ENCODE data around the gene HSD17B2.

The HSD17B2 gene

DNA sequence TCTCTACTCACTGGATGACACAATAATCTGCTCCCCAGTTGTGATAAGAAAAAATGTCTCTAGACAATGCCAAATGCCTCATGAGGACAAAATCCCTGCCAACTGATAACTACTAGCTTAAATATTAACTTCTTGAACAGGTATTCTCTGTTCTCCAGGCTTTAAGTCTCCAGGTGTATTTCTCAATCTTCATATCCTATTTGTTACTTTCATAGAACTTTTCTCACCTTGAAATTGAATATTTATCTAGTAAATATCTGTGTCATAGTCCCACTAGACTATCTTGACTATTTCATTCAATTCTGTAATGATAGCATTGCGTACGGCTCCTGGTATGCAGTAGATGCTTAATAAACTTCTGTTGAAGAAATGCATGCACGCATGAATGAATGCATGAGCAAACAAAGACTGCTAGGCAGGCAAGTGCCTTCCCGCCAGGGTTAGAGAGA is 15.9 kb downstream of the HSD17B2 start:
- no peak for DNase-seq

DNA sequence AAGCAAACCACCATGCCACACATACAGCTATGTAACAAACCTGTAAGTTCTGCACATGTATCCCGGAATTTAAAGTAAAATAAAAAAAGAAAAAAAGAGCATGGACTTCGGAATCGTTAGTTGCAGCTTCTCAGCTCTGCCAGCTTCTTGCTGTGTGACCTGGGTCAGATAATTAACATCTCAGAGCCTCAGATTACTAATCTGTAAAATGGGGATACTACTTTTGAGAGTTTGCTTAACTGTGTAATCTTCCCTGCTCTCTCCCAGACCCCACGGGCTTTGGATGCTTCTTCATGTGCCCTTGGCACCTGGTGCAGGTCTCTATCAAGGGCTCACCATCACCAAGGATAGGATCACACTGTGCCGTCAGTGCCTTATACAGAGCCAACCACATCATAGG is 16.6 kb downstream of the HSD17B2 start:
- DNase-seq: no peak

DNA sequence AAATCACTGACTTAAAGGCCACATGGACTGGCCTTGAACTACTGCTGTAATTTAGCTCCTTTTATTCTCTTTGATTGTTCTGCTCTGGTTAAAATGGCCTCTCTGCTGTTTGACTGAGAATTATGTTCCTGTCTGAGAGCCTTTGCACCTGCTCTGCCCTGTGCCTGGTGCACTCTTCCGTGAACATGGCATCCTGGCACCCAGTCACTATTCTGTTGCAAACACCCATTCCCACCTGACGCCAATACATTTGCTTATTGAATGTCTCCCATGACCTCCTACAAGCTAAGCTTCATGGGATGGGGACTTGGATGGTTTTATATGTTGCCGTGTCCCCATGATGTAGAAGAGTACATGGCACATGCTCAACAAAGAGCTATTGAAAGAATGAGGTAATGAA is 20.1 kb downstream of the HSD17B2 start:
- DNase-seq: no peak

DNA sequence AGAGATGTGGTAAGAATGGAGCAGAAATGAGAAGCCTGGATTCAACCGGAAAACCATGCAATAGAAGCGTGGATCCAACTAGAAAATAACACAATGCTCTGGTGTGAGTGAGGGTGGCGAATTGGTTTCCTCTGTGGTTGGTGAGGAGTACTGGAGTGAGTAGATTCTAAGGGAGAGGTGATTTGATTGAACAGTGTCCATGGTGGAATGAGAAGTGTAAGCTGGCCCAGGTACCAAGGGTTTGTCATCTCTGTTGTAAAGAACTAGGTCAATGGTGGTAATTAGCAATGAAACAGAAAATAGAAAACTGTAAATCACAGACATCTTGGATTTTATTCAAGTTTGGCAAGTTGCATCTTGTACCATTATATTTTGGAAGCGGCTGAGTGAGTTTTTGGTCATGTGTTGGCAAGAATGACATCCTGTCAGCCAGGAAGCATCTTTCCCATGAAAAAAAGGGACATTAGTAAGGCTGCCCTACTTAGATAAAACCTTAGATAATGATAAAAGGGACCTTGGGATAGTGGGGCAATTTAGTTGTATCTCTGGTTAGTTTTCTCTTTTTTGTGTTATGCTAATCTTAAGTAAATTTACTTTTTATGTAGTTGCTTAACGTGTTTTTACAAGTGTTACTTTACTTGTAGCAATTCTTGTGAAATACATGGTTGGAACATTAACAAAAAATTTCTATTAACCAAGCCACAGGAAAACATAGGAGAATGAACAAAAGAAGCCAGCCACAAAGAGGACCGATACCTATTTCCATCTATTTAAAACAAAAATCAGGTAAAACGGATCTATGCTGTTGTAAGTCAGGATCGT is 20.9 kb downstream of the HSD17B2 start:
- no peak for DNase-seq

DNA sequence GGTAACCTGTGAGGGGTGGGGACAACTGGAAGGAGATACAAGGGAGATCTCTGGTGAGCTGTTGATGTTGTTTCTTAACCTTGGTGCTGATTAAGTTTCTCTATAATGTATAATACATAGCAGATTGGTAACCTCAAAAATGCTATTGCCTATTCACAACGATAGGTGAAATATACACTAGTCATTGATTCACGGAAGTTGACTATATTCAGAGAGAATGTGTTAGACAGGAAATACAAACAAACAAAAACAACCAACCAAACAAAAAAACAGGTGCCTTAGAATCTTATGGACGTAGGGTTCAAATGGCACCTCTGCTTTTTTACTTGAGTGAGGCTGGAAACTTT is 21.5 kb downstream of the HSD17B2 start:
- no peak for DNase-seq

DNA sequence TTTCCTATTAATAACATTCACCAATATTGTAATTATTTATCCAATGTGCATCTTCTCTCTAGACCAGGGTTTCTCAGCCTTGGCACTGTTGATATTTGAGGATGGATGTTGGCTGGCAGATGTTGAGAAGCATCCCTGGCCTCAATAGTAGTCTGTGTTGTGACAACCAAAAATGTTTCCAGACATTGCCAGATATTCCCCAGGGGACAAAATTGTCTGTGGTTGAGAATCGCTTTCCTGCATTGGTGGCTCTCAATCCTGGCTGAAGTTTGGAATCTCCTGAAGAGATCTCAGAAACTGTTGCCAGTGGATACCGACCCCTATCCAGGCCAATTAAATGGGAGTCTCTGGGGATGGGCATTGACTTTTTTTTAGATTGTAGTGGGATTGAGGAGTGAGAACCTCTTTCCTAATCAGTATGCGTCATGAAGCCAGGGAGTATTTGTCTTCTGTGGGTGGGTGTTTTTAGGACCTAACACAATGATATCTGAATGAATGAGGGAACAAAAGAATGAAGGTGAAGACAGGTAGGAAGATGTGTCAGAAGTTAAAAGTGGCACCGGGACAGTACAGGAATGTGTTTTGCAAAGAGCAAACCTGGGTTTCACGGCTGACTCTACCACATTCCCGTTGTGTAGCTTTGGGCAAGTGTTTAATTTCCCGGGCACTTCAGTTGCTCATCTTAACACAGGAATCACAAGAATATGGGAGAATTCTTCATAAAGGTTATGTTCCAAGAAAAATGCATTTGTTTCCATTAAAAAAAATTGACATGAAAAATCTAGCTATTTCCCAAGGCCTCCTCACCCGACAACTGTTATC is 24.3 kb downstream of the HSD17B2 start:
- no peak for DNase-seq

DNA sequence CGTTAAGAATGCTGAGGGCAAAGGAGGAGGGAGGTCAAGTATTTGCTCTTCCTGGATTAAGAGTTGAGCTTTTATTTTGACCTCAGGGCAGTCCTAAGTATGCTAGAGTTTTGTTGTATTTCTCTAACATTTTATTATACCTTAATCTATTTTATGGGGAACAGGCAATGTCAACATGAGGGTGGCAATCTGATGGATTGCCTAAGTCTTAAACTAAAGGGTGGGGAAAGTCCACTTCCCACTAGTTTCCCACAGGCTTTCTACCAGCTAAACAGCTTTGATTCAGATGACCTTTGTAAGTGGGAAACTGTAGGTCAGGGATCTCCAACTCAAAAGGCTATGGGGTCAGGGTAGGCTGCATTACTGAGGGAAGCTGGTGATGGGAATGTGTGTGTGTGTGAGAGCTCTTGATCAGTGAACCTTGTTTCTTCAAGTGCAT is 24.9 kb downstream of the HSD17B2 start:
- no peak for DNase-seq

DNA sequence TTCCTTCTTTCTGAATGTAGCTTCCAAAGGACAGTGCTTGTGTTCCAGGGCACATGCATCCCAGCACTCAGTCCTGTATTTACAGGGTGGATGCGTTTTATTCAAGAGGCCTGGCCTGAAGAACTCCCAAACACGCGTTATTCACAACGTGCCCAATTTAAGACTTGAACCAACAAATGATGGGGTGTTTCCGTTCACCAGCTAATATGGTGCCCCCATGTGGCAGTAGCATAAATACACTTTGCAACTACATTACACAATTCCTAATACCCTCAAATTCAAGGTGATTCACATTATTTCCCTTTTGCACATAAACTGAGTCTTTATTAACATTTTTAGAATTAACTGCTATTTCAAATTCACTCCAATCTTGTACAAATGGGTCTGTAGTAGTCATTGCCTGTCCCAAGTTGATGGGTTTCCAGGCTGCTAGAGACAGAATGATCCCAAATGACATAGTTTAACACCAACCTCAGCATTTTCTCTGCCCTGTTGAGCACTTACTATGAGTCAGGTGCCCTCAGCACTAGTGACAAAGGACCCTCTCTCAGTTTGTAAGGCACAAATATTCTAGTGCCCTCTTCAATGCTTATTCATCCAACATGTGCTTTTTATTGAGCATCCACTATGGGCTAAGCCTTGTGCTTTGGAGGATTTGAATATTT is 26.9 kb downstream of the HSD17B2 start:
- DNase-seq: no peak

DNA sequence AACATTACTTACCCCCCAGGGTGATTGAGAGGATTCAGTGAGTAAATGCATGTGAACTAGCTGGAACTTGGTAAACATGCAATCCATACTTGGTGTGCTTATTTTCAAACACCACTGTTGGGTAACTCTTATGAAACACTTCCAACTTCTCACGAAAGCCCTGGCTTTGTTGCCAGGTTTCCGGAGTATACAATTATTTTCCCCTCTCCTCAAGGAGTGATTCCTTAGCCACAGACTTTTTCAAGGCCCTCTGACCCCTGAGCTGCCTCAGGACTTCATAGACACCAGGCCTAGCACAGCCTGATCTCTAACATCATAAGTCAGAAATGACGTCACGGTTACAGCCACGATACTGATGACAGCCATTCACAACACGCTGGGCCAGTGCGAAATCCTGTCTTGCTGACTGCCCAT is 27.6 kb downstream of the HSD17B2 start:
- DNase-seq: no peak

DNA sequence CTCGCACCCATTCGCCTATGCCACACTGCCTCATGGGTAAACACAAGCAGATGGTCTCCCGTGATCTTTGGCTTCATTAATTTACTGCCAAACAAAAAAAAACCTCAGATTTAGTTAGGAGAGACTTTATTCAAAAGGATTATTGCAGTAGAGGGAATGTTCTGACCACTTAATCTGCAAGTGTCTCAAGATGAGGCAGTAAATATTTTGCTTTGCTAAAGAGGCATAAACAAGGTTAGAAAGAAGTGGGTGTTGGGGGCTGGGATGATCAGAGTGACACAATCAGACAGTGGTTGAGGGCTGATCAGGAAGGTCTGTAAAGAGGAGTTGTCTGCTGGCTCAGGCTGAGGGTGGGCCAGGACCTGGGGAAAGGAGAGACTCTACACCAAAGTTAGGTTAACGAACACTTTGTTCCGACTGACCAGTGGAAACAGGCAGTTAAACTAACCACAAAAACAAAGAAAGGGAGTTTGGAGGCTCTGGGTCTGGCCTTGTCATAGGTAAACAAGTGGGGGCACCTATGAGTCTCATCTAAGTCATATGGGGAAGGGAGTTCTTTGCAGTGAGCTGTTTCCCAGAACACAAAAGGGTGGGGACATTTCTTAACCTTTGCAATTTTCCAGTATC is 28.5 kb downstream of the HSD17B2 start:
- DNase-seq: no peak

DNA sequence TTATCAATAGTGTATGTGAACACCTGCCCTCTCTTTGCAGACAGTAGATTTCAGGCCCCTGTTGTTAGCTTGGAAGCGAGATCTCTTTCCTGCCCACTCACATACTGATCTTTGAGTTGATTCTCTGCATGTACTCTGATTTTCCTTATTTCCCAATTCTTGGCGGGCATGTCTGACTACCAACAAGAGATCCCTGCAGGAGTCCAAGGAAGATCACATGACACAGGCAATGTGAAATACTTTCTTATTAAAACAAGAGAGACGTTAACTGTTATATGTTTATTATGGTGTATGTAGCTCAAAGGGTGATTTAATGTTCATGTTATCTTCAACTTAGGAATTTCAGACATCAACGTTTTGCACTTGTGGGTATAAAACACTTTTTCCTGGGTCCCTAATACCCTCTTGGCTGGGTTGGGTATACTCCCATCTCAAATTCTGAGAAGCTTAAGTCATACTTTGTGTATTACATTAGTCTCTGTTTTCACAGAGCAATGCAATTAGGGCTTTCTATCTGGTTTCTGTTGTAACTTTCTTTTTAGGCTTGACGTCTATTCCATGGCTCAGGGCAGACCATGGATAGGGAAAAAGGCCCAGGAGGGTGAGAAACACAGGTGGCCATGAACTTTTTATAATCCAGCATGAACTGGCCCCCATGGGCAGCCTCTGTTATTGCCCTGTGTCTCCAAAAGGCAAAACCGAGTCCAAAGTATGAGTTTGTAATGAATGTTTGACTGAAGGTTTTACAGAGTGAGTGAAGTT is 32.2 kb downstream of the HSD17B2 start:
- DNase-seq: no peak

DNA sequence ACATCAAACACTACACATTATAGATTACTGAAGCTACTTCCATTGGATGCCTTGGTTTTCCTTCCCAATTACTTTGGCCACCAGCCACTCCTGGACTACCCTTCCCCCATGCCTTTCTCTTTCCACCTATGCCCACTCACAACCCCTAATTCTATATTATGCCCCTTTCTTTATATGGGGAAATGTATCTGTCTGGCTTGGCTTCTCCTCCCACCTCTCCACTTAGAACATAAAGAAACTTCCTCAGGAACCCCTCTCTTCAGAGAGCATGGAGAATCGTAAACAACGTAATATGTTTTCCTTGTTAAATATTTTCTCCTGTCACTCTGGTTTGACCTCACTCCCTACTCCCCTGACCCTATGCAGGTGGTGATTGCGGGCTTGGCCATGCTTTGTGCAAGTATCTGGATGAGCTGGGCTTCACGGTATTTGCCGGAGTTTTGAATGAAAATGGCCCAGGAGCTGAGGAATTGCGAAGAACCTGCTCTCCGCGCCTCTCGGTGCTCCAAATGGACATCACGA is 32.8 kb downstream of the HSD17B2 start:
- no peak for DNase-seq

DNA sequence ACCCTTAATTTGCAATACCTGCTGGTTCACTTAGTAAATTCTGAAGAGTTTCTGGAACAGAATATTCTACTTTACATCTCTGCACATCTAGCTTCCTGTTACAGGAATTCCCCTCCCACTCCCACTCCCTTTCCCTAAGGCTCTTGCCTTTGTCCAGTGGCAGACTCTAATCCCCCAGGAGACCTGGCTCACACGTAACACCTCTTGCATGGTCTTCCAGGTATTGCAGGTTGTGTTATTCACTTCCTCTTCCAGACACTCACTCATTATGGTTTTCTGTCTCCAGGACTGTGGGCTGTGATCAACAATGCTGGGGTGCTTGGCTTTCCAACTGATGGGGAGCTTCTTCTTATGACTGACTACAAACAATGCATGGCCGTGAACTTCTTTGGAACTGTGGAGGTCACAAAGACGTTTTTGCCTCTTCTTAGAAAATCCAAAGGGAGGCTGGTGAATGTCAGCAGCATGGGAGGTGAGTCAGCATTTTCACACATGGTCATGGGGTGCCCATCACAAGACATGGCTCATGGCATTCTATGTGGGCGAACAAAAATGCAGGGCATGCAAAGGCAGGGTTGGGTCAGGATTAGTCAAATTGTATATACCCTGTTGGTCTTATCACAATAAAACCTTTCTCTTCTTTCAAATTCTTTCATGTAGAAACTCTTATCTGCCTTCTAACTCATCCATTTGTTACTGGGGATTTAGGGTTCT is 35.8 kb downstream of the HSD17B2 start:
- no peak for DNase-seq

DNA sequence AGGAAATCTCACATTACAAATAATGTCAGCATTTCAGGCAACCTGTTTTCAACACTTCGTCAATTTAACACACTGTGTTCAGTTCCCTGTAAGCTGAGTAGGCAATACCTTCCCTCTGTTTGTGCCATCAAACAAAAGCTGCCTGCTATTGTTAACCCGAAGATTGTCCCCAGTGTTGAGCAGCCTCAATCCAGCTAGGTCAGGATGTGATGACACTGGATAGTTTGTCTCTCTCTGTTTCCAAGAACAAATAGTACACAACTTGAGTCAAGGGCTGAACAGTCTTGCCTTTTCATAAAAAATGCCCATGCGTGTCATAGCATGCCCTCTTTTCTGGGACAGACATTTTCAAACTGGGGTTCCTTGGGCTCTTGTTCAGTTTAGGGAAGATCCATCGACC is 36.4 kb downstream of the HSD17B2 start:
- no peak for DNase-seq

DNA sequence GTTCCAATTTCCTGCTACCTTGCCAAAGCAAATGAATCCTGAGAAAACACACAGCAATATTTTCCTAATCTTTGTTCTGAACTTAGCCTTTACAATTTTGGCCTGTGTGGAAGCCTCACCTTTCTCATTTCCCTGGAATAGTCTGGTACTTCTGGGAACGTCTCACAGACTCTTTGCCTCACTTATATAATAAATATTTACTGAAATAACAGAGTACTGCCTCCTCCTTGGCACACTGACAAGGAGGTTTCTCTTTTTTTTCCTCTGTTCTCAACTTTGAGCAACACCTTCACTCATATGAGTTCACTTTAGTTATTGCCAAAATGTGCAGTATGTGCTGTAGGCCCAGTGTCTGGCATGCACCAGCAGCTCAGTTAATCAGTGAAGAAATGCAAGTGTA is 37.3 kb downstream of the HSD17B2 start:
- no peak for DNase-seq

DNA sequence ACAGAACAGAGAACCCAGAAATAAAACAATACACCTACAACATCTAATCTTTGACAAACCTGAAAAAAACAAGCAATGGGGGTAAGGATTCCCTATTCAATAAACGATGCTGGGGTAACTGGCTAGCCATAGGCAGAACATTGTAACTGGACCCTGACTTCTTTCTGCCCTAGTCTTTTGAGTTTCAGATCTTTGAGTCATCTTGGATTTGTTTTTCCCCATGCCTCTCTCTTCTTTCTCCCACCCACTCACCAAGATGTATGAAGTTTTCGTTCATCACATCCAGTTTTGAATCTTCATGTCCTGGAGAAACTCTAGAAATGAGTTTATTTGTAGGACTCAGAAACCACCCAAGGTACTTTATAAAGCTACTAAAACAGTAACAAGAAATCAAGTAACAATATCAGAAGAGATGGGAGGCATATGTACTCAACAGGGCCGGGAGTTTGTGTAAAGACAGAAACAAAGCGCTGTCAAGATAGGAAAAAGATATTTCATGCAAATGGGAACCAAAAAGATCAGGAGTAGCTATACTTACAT is 39.0 kb downstream of the HSD17B2 start:
- DNase-seq: no peak

DNA sequence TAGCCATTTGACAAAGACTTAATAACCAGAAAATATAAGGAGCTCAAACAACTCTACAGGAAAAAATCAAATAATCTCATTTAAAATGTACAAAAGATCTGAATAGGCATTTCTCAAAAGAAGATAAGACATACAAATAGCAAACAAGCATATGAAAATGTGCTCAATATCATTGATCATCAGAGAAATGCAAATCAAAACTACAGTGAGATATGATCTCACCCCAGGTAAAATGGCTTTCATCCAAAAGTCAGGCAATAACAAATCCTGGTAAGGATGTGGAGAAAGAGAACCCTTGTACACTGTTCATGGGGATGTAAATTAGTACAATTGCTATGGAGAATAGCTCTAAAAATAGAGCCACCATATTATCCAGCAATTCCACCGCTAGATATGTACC is 43.1 kb downstream of the HSD17B2 start:
- no peak for DNase-seq

DNA sequence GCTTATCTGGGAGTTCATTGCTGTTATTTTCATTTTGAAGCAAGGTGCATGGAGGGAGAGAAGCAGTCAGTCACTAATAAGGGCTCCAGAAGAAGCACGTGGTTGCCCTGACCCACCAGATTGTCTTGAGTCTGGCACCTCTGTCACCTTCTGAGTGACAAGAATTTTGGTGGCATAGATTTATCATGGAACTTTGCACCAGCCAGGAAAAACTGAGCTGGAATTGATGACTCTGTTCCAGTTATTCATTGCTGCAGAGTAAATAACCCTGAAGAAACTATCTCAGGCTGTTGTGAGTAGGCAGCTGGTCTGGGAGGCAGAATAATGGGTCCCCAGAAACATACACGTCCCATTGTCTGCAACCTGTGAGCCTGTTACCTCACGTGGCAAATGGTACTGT is 44.8 kb downstream of the HSD17B2 start:
- no peak for DNase-seq

DNA sequence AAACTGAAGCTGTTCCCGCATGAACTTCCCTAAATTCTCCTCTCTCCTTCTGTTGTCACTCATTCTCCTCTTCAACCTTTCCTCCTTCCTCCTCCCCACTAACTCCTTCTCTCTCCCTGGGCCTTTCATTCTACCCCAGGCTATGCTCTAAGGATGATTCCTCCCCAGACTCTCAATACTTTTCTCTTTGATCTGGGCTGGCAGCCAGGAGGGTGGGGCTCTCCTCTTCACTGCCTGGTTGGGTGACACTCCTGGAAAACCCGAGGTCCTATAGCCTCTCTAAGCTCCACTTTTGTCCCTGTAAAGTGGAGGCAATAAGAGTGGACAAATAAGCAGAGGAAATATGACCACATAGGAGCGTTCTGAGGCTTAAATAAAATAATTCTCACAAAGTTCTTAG is 46.2 kb downstream of the HSD17B2 start:
- DNase-seq: no peak

DNA sequence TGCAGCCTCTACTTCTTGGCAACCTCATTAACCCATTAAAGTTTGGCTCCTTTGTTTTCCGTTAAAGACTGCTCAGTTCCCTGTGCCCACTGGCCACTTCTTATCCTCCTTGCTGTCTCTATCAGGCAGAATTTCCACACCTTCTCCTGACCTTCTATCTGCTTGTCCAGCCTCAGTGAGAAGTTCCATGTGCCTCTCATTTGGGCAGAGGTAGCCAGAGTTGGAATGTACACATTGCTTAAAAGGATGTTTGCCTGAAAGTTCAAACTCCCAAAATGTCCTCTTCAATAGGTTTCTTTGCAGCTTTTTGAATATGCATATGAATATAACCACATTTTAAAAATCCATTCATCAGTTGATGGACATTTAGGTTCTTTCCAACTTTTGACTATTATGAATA is 47.0 kb downstream of the HSD17B2 start:
- no peak for DNase-seq

DNA sequence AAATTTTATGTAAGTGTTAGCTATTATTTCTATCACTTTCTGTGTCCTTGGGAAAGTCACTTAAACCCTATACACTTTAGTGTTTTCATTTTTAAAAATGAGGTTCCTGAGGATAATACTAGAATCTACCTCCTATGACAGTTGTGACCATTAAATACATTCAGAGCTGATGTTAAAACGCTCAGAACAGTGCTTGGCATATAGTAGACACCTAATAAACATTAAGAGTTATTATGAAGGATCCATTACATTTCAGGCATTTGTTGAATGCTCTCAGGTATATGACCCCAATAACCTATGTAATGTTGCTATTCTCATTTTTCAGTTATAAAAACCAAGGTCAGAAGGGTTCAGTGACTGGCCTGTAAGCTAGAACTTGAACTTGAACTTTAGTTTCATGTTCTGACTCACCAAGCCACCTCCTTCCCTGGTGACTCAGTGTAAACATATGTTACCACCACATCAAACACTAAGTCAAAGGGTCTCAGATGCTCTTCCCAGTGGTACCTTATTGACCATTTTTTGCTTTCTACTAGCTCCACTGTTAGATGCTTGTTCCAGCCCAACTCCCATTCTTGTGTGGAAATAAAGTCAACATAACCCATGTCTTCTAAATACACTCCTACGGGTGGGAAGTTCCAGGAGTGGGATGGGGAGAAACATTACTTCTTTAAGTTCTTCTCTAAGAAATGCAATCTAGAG is 47.6 kb downstream of the HSD17B2 start:
- no peak for DNase-seq

Measured in activated CD8-positive, alpha-beta memory T cell treated with anti-CD3 and anti-CD28 coated beads, Interleukin-2, amount 50 U/mL, for 48 hours (primary cell).